ENCODE measurements around the gene ATP23. TPM values are rescaled to one million over a fixed set of nuclear protein-coding genes. Genes with fewer than 3 reads are reported as not detected.

ATP23 gene
- total RNA-seq, 1 experiment from 2014 or later, result 224 TPM

GRCh38 chr12:57984629-57985151 is 43.3 kb downstream of the ATP23 start:
- H3K27me3 ChIP-seq, result peaks cover 16% of the 10 kb centered on the region; the same call in 1 of the 2 replicates
- DNase-seq, result no peak

DNA sequence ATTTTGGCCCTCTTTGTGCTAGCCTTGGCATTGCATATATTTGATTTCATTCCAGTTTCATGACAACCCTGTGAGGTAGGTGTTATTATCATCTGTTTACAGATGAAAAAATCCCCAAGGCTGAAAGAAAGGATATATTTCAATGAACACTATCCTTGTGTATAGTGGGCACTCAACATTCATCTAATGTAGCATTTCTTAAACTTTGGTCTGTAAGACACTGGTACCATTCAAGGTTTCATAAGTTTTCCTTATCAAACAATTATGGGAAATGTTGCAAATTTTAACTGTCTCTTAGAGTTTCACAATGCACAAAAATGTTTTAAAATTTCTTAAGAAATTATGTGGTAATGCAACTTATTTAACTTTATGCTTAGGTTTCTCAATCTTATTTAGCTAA is 44.3 kb downstream of the ATP23 start:
- Histone ChIP-seq H3K4me3 (no peak overlapping the region), H3K27me3 (peaks cover 21% of the 10 kb centered on the region; the same call in 1 of the 2 replicates), H3K36me3 (no peaks in the 10 kb centered on the region)

More at GRCh38 chr12:57984629-57985151, 43.3 kb downstream of the ATP23 start:
- no peaks in the 10 kb centered on the region for H3K36me3 ChIP-seq
- no peaks in the 10 kb centered on the region for H3K4me1 ChIP-seq
- no peak overlapping the region for H3K4me3 ChIP-seq
- no peak overlapping the region for H3K27ac ChIP-seq
- H3K9me3 ChIP-seq (replicated peaks), result no peaks in the 10 kb centered on the region; the same call in 1 of the 2 replicates

DNA sequence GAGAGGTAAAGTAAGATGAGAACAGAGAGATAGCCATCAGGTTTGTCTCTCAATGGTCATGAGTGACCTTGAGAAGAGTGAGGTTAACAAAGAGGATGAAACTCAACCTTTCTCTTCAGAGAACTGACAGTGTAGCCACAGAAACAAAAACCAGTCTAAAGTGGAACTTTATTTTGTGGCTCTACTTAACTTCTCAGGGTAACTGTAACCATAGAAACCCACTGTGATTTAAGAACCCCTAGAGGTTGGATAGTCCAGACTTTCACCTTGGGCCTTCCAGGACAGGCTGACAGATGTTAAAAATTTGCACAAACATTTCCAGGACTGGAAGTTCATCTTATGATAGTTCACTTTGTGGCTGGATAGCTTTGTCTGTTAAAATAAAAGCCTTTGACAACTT is 48.5 kb downstream of the ATP23 start:
- Histone ChIP-seq H3K27me3 (peaks cover 17% of the 10 kb centered on the region; the same call in 1 of the 2 replicates), H3K36me3 (no peaks in the 10 kb centered on the region), H3K4me3 (no peak overlapping the region), H3K27ac (no peak overlapping the region), H3K4me1 (no peaks in the 10 kb centered on the region; the same call in 1 of the 2 replicates), H3K9me3 (replicated peaks) (0 out of 2 replicates have a peak, but pooled peaks cover 3% of the 10 kb centered on the region)
- no peak for DNase-seq

More for the DNA sequence above, 44.3 kb downstream of the ATP23 start:
- H3K27ac ChIP-seq, result no peak overlapping the region
- no peak for DNase-seq
- H3K4me1 ChIP-seq, result no peaks in the 10 kb centered on the region; the same call in 1 of the 2 replicates
- no peaks in the 10 kb centered on the region for H3K9me3 ChIP-seq (replicated peaks)

GRCh38 chr12:57990241-57990883 is 49.0 kb downstream of the ATP23 start:
- Histone ChIP-seq H3K36me3 (no peaks in the 10 kb centered on the region), H3K4me3 (no peak overlapping the region), H3K4me1 (no peaks in the 10 kb centered on the region; the same call in 1 of the 2 replicates), H3K27ac (no peak overlapping the region), H3K27me3 (peaks cover 17% of the 10 kb centered on the region; the same call in 1 of the 2 replicates), H3K9me3 (replicated peaks) (0 out of 2 replicates have a peak, but pooled peaks cover 3% of the 10 kb centered on the region)
- DNase-seq, result peak; percentile 49 to 70

GRCh38 chr12:57992001-57992400 is 50.6 kb downstream of the ATP23 start:
- Histone ChIP-seq H3K4me3 (no peak overlapping the region), H3K27ac (no peak overlapping the region), H3K36me3 (no peaks in the 10 kb centered on the region), H3K4me1 (no peaks in the 10 kb centered on the region; the same call in 1 of the 2 replicates), H3K9me3 (replicated peaks) (peaks cover 18% of the 10 kb centered on the region), H3K27me3 (peaks cover 17% of the 10 kb centered on the region; the same call in 1 of the 2 replicates)
- no peak for DNase-seq

DNA sequence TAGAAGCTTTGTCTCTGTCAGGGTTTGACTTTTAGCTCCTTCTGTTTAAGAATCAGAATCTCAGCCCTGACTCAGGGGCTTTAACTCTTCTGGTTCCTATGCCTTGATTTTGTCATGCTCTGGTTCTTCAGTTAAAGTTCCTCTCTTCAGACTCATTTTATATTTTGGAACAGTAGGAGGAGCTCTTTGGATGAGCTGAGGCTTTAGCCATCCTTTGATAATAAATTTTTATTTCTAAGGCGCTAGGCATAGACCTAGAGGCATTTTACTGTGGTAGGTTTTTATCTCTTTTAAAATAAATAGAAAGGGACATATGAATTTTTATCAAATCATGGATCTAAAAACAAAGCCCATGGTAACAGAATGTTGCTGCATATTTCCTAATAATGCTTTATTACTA is 51.7 kb downstream of the ATP23 start:
- Histone ChIP-seq H3K9me3 (replicated peaks) (peaks cover 18% of the 10 kb centered on the region), H3K4me3 (no peak overlapping the region), H3K27ac (no peak overlapping the region), H3K27me3 (peaks cover 12% of the 10 kb centered on the region; the same call in 1 of the 2 replicates), H3K36me3 (no peaks in the 10 kb centered on the region), H3K4me1 (no peaks in the 10 kb centered on the region; the same call in 1 of the 2 replicates)
- DNase-seq, result no peak

DNA sequence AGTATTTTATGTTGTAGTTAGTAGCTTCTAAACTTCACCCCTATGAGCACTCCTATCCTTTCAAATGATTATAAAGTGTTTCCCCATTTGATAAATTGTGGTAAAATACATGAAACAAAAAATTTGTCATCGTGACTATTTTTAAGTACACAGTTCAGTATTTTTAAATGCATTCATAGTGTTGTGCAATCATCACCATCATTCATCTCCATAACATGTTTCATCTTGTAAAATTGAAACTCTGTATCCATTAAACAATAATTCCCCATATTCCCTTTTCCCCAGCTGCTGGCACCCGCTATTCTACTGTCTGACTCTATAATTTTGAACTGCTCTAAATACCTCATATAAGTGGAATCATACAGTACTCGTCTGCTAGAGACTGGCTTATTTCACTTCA is 52.5 kb downstream of the ATP23 start:
- H3K9me3 ChIP-seq (replicated peaks), result peaks cover 18% of the 10 kb centered on the region
- DNase-seq, result no peak
- H3K4me3 ChIP-seq, result no peak overlapping the region
- no peaks in the 10 kb centered on the region for H3K36me3 ChIP-seq
- H3K27ac ChIP-seq, result no peak overlapping the region
- H3K4me1 ChIP-seq, result no peaks in the 10 kb centered on the region; the same call in 1 of the 2 replicates
- peaks cover 6% of the 10 kb centered on the region; the same call in 1 of the 2 replicates for H3K27me3 ChIP-seq

- no peaks in the 10 kb centered on the region for H3K36me3 ChIP-seq
- DNase-seq, result no peak
- peaks cover 35% of the 10 kb centered on the region for H3K9me3 ChIP-seq (replicated peaks)
- H3K4me3 ChIP-seq, result no peak overlapping the region
- no peaks in the 10 kb centered on the region for H3K27me3 ChIP-seq
- no peaks in the 10 kb centered on the region for H3K4me1 ChIP-seq
- no peak overlapping the region for H3K27ac ChIP-seq
These were observed 55.2 kb downstream of the ATP23 start for GRCh38 chr12:57996520-57996919.

GRCh38 chr12:57998251-57998650 is 56.9 kb downstream of the ATP23 start:
- no peaks in the 10 kb centered on the region for H3K4me1 ChIP-seq
- no peak for DNase-seq
- no peaks in the 10 kb centered on the region for H3K27me3 ChIP-seq
- no peak overlapping the region for H3K4me3 ChIP-seq
- H3K36me3 ChIP-seq, result no peaks in the 10 kb centered on the region
- peaks cover 41% of the 10 kb centered on the region for H3K9me3 ChIP-seq (replicated peaks)
- no peak overlapping the region for H3K27ac ChIP-seq

- H3K27me3 ChIP-seq, result no peaks in the 10 kb centered on the region
- peaks cover 41% of the 10 kb centered on the region for H3K9me3 ChIP-seq (replicated peaks)
- H3K4me1 ChIP-seq, result no peaks in the 10 kb centered on the region
- H3K36me3 ChIP-seq, result no peaks in the 10 kb centered on the region
- H3K27ac ChIP-seq, result no peak overlapping the region
- DNase-seq, result no peak
- H3K4me3 ChIP-seq, result no peak overlapping the region
These were observed 59.1 kb downstream of the ATP23 start for GRCh38 chr12:58000499-58000898.

GRCh38 chr12:58007875-58008274 is 66.5 kb downstream of the ATP23 start:
- Histone ChIP-seq H3K36me3 (no peaks in the 10 kb centered on the region), H3K4me1 (no peaks in the 10 kb centered on the region), H3K27ac (no peak overlapping the region), H3K4me3 (no peak overlapping the region), H3K9me3 (replicated peaks) (peaks cover 2% of the 10 kb centered on the region), H3K27me3 (peaks cover 24% of the 10 kb centered on the region)
- DNase-seq, result no peak

DNA sequence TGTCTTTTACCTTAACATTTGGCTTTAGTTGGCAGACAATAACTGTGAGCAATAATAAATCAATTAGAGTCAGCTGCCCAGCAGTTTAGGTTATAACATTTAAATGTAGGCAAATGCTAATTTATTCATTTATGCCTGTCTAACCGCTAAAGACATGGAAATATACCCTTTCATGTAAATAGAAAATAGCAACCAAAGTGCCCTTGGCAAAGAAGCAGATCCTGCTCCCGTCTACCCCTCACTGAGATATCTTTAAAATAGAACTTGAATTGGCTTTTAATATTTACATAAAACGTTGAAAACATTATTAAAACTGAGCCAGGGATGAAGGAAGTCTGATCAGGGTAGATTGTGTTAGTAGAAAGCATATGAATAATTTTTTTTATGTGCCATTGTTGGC is 67.3 kb downstream of the ATP23 start:
- Histone ChIP-seq H3K27me3 (peaks cover 24% of the 10 kb centered on the region), H3K36me3 (no peaks in the 10 kb centered on the region), H3K4me3 (no peak overlapping the region), H3K9me3 (replicated peaks) (peaks cover 2% of the 10 kb centered on the region), H3K4me1 (no peaks in the 10 kb centered on the region), H3K27ac (no peak overlapping the region)
- DNase-seq, result no peak

Other genes starting within 250 kb of the ATP23 start
- gene OS9, start 247.4 kb upstream of the ATP23 start, total RNA-seq (2014; rRNA removed; shearing (Covaris generic)), result 1,587 and 1,701 TPM in 2 replicates
- 38.6 and 39.7 TPM in 2 replicates for gene AGAP2, start 202.8 kb upstream of the ATP23 start, total RNA-seq (2014; rRNA removed; shearing (Covaris generic))
- gene TSPAN31, start 196.5 kb upstream of the ATP23 start, total RNA-seq (2014; rRNA removed; shearing (Covaris generic)), result 292 and 318 TPM in 2 replicates
- 5,376 and 5,685 TPM in 2 replicates for gene CDK4, start 189.3 kb upstream of the ATP23 start, total RNA-seq (2014; rRNA removed; shearing (Covaris generic))
- gene MARCHF9, start 186.5 kb upstream of the ATP23 start, total RNA-seq (2014; rRNA removed; shearing (Covaris generic)), result 136 and 147 TPM in 2 replicates
- gene CYP27B1, start 174.5 kb upstream of the ATP23 start, total RNA-seq (2014; rRNA removed; shearing (Covaris generic)), result 72.6 and 97.4 TPM in 2 replicates
- gene METTL1, start 169.5 kb upstream of the ATP23 start, total RNA-seq (2014; rRNA removed; shearing (Covaris generic)), result 316 and 341 TPM in 2 replicates
- 93.5 and 100 TPM in 2 replicates for gene EEF1AKMT3, start 169.0 kb upstream of the ATP23 start, total RNA-seq (2014; rRNA removed; shearing (Covaris generic))
- 440 and 505 TPM in 2 replicates for gene TSFM, start 158.8 kb upstream of the ATP23 start, total RNA-seq (2014; rRNA removed; shearing (Covaris generic))
- gene AVIL, start 122.8 kb upstream of the ATP23 start, total RNA-seq (2014; rRNA removed; shearing (Covaris generic)), result 107 and 111 TPM in 2 replicates
- 803 and 887 TPM in 2 replicates for gene CTDSP2, start 94.8 kb upstream of the ATP23 start, total RNA-seq (2014; rRNA removed; shearing (Covaris generic))

Measured in SJCRH30 (cell line).